AG09319 (cell line): ENCODE data around the gene SUSD3.

Experiments
- DNase-seq: peaks from one replicate; pipeline ENCODE4 v3.0.0-alpha.2; 2010; ENCODE audit warnings: low read depth; ENCODE audit errors: extremely low read depth
- TF ChIP-seq, protein P1 (sequence below): IDR thresholded peaks from 2 replicates; pipeline ENCODE4 v1.5.1; 2011; ENCODE audit warnings: low read depth, mild to moderate bottlenecking, inconsistent platforms, low read length, moderate library complexity

Gene SUSD3

DNA sequence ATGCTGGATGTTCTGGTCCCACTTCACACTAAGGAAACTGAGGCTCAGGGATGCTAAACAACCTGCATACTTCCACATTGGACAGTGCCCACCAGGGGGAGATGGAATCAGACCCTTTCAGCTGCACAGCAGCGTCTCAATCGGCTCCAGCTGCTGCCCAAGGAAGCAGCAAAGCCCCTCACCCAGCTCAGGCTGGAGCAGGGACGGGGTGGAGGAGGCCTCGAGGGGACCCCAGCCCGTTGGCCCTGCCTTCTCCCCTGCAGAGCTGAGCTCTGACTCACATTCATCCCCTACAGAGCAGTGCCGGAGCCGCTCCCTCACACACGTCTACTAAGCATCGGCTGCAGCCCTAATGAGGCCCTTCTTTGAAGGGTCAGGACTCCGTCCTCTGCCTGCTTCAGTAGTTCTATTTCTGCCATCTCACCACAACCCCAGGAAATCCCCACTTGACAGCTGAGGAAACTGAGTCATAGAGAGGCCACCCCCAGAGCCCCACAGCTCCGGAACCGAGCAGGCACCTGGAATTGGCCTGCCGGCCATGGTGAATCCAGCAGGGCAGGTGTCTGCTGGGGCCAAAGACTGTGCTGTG lies 21.5 kb upstream of the SUSD3 start:
- TF ChIP-seq, protein P1, sequence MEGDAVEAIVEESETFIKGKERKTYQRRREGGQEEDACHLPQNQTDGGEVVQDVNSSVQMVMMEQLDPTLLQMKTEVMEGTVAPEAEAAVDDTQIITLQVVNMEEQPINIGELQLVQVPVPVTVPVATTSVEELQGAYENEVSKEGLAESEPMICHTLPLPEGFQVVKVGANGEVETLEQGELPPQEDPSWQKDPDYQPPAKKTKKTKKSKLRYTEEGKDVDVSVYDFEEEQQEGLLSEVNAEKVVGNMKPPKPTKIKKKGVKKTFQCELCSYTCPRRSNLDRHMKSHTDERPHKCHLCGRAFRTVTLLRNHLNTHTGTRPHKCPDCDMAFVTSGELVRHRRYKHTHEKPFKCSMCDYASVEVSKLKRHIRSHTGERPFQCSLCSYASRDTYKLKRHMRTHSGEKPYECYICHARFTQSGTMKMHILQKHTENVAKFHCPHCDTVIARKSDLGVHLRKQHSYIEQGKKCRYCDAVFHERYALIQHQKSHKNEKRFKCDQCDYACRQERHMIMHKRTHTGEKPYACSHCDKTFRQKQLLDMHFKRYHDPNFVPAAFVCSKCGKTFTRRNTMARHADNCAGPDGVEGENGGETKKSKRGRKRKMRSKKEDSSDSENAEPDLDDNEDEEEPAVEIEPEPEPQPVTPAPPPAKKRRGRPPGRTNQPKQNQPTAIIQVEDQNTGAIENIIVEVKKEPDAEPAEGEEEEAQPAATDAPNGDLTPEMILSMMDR = no peak
- no peak for DNase-seq

DNA sequence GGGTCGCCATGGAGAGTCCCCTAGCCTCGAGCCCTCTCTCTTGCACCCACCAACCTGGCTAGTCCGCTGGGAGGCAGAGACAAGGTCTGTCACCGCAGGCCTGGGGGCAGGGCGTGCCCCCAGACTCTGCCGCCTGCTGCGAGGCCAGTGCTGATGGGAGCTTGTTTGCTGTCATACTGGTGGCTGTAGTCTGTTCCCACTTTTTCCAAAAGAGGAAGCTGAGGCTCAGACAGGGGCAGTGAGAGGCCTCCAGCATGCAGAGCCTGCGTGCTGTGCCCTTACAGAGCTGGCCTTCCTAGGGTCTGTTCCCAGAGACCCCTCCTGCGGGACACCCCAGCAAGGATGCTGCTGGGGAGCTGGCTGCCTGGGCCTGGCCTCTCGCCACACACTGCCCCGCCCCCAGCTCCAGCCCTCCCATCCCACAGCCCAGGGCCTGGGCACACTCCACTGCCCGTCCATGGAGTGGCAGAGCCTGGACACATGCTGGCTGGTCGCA lies 21.0 kb upstream of the SUSD3 start:
- TF ChIP-seq, protein P1 = no peak
- DNase-seq = no peak

DNA sequence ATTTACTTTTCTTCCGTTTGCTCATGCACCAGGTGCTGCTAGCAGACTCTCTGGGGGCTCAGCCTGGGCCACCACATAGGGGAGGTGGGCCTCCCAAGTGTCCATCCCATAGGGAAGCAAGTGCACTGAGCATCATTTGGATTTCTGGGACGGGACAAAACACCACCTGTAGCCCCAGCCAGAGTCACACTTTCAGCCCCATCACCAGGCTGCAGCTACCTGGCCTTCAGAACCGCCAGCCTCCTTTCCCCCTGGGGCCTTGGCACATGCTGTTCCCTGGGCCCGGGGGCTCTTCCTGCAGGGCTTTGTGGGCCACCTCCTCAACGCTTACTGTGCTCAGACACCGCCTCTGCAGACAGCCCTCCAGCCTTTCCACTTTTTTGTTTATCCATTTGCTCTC lies 19.6 kb upstream of the SUSD3 start:
- TF ChIP-seq, protein P1 = no peak

DNA sequence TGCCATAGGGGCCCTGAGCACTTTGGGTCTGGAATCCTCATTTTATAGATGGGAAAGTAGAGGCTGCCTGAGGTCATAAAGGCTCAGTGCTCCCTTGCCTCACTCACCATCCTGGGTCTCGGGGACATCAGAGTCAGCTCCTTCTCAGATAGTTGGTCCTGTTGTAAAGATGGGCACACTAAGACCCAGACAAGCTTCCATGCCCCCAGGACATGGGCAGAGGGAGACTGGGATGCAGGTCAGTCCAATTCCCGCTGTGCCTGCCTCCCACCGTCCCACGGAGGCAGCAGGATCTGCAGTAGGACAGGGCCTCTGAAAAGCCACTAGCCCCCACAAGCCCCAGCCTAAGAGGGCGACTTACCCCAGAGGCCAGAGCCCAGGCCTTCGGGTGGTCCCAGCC lies 19.0 kb upstream of the SUSD3 start:
- TF ChIP-seq, protein P1 = no peak
- no peak for DNase-seq

More for the DNA sequence above, 19.6 kb upstream of the SUSD3 start:
- no peak for DNase-seq

DNA sequence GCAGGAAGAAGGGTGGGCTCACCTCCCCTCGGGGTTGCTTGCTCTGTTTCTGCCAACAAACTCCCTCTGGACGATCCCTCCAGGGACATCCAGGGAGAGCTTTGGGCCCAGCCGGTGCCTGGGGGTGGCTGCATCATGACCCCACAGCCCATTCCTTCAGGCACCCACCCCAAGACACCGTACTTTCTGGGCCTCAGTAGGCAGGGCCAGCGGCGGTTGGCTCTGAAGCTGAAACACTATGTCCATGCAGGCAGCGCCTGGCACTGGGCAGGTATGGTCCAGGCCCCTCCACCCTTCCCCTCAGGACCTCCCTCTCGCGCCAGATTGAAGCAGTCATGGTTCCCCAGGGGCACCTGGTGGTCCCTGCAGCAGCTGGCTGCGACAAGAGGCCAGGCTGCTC lies 18.5 kb upstream of the SUSD3 start:
- DNase-seq = no peak
- TF ChIP-seq, protein P1 = no peak

DNA sequence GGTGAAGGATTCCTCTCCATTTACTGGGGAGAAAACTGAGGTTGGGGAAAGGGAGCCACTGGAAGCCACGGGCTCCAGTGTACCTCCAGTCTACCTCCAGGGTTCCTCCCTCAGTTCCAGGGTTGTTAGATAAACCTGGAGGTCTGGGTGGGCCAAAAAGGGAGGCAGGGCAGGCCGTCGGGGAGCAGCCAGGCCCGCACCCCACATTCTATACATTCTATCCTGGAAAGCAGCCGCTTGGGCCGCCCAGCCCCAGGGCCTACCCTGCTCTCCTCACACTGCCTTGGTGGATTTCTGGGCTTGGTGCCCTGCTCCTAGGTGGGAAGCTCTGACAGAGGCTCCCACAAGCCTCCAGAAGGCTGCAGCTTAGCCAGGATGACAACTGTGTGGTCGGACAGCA lies 18.1 kb upstream of the SUSD3 start:
- no peak for DNase-seq
- TF ChIP-seq, protein P1 = no peak

DNA sequence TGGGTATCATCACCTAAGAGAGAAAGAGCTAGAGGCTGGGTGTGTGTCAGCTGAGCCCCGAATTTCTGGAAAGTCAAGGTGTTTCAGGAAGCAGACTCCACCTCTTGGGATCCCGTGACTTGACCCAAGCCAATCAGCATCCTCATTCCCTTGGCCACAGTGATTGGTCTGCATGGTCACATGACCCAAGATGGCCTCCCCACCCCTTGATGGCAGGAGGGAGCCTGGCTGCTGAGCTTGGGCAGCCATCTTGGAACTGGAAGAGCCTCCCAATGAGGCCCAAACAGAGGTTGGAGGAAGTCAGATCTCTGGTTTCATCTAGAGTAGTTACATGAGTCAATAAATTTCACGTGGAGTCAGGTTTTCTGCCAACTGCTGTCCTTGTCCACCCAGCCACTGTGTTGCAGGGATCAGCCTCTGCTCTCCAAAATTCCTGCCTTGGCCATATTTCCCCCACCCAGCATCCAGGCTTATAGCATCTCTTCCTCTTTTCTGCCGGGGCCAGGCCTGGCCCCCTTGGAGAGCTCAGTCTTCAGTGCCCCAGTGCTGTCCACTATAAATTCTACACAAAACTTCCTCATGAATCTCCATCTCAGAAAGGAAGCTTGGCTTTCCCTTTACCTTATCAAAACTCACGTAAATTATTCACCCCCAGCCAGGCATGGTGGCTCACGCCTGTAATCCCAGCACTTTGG lies 17.2 kb upstream of the SUSD3 start:
- TF ChIP-seq, protein P1 = no peak
- DNase-seq = no peak
